Heart left ventricle (tissue), 13 donors: ENCODE data around the gene TERT.

Source experiments
- POLR2A ChIP-seq, 2 donors: fragments of 450-650 bp; IDR thresholded peaks; one replicate each; pipeline ENCODE4 v1.6.1; 2017; ENCODE audit warnings: antibody characterized with exemption in 2 of 2, mild to moderate bottlenecking in 2 of 2, moderate library complexity in 2 of 2
- TF ChIP-seq, protein P1 (sequence below), 12 donors: fragments of 200-600 bp; sonication (generic) in 4 of 12; IDR thresholded peaks; one replicate each; pipeline versions ENCODE4 v1.5.0 to v1.8.0; 2018 to 2022; ENCODE audit warnings: antibody characterized with exemption in 12 of 12, mild to moderate bottlenecking in 5 of 12
- donor health status: ischemic (EF 13 %, LVEDD 7.1; RV severe dilation, severe dysfunction).
- donor health status: DM: no; HTN: yes; CAD: no.
- donor health status: DM: no; HTN: no; CAD: no.
- donor health status: ischemic (EF 25% LVEDD 6.9; RV normal size, moderate dysfunction).
- donor health status: ischemic (EF 25% LVEDD 5.7; RV mildly dilated, moderate dysfunction).
- donor health status: ischemic (EF 35%, LVEDD 5.7; RV mildly dilated, moderate dysfunction).
- donor health status: nonischemic (EF 11% LVEDD 7.7; RV severe dilation, severe dysfunction).
- donor health status: DM: yes; HTN: yes; CAD: no.
- donor health status: PGD.
- donor health status: ischemic (EF 29% LVEDD 5.4; RV normal size, mild dysfunction).
- donor health status: nonischemic (EF 23%, LVEDD 6.1; RV moderate dilation, normal function).

DNA sequence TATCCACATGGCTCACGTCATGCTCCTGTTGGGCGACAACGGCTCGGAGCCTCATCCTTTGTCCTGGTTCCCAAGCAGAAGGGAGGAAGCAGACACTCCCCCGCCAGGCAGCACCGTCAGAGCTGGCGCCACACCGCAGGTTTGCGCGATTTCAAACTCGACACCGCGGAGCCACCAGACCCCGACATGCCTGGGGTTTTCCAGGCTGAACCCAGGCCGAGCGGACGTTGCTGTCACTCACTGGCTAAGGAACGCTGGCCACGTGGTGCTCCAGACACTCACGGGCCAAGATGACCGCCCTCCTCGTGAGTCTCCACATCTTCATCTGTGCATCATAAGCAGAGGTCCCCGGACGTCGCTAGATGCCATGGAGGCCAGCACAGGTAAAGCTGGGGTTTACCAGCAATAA is 9.0 kb downstream of the TERT start:
- TF ChIP-seq, protein P1, sequence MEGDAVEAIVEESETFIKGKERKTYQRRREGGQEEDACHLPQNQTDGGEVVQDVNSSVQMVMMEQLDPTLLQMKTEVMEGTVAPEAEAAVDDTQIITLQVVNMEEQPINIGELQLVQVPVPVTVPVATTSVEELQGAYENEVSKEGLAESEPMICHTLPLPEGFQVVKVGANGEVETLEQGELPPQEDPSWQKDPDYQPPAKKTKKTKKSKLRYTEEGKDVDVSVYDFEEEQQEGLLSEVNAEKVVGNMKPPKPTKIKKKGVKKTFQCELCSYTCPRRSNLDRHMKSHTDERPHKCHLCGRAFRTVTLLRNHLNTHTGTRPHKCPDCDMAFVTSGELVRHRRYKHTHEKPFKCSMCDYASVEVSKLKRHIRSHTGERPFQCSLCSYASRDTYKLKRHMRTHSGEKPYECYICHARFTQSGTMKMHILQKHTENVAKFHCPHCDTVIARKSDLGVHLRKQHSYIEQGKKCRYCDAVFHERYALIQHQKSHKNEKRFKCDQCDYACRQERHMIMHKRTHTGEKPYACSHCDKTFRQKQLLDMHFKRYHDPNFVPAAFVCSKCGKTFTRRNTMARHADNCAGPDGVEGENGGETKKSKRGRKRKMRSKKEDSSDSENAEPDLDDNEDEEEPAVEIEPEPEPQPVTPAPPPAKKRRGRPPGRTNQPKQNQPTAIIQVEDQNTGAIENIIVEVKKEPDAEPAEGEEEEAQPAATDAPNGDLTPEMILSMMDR (IDR thresholded peaks at IDR 0.05), result no peak
- TF ChIP-seq POLR2A (IDR thresholded peaks at IDR 0.05), result no peak
